ENCODE data around the gene NADK. TPM values are rescaled to one million over a fixed set of nuclear protein-coding genes. Genes with fewer than 3 reads are reported as not detected.
A peak's percentile ranks its signal among the peaks of the same experiment; 100 is the strongest.

Gene NADK
- total RNA-seq (2021): 106 to 124 TPM (median 119 TPM) in 3 replicates
- percentile 73 among the genes with signal in this experiment for Bru-seq, nascent RNA
- long read RNA-seq, experiment 1, transcript NADK-202 (12 exons, 3,098 nt): minor isoform, 14 of 385 reads
- long read RNA-seq, experiment 1, transcript NADK-201 (12 exons, 3,235 nt): major isoform, 171 of 385 reads
- long read RNA-seq, experiment 1, partial matches to known transcripts: 18 of 385 reads
- long read RNA-seq, experiment 1, other reads (novel, unspliced or antisense): 179 of 385 reads
- long read RNA-seq, experiment 2, transcript NADK-201 (12 exons, 3,235 nt): major isoform, 23 of 88 reads
- long read RNA-seq, experiment 2, partial matches to known transcripts: 12 of 88 reads
- long read RNA-seq, experiment 2, other reads (novel, unspliced or antisense): 49 of 88 reads
- long read RNA-seq, experiment 3, partial matches to known transcripts: 0 of 20 reads
- long read RNA-seq, experiment 3, other reads (novel, unspliced or antisense): 19 of 20 reads

GRCh38 chr1:1777950-1778662, at the start of gene NADK:
TSS of gene NADK (minus strand) at chr1:1778470. CDS start at chr1:1765406, 13,064 bp downstream.
- ChIA-PET POLR2A (no interaction called here), CTCF (interaction anchor here (0.7 to 2.8 kb wide), 6 partner anchors 121 to 427 kb away, joined by 3 to 24 read pairs (median 8); no protein-coding TSS in a partner anchor)
- H3K36me3 Mint-ChIP-seq: no peaks in the 10 kb centered on the region; the same call in 1 of the 2 replicates
- H3K27ac Mint-ChIP-seq: peak within 1 kb of the TSS; percentile 99
- peak within 1 kb of the TSS; percentile 81 for H3K4me3 Mint-ChIP-seq
- ATAC-seq (peak; percentile 1), DNase-seq (ENCODE audit: low spot score) (peak; percentile 64)
- H3K9me3 Mint-ChIP-seq: no peaks in the 10 kb centered on the region
- H3K4me1 Mint-ChIP-seq: peaks cover 49% of the 10 kb centered on the region
- no peaks in the 10 kb centered on the region for H3K27me3 Mint-ChIP-seq (ENCODE audit: low read depth)
- TF ChIP-seq ARID4B (CRISPR knock-in tag; IDR thresholded peaks at IDR 0.05; ENCODE audit: borderline replicate concordance) (0 out of 2 replicates have a peak, but pooled peaks have one; percentile 62), USF2 (CRISPR knock-in tag; IDR thresholded peaks at IDR 0.05) (no peak), MXD4 (CRISPR knock-in tag; IDR thresholded peaks at IDR 0.05; ENCODE audit: borderline replicate concordance) (no peak), RELA (CRISPR knock-in tag; IDR thresholded peaks at IDR 0.05; ENCODE audit: borderline replicate concordance) (no peak), ZNF281 (CRISPR knock-in tag; IDR thresholded peaks at IDR 0.05) (no peak), ZNF232 (CRISPR knock-in tag; IDR thresholded peaks at IDR 0.05) (0 out of 2 replicates have a peak, but pooled peaks have one; percentile 17), NFATC4 (CRISPR knock-in tag; IDR thresholded peaks at IDR 0.05) (no peak), ERG (CRISPR knock-in tag; IDR thresholded peaks at IDR 0.05) (no peak), TEAD1 (CRISPR knock-in tag; IDR thresholded peaks at IDR 0.05) (peak; percentile 45; the same call in 1 of the 2 replicates), ETV6 (CRISPR knock-in tag; IDR thresholded peaks at IDR 0.05) (no peak), JUN (CRISPR knock-in tag; IDR thresholded peaks at IDR 0.05) (0 out of 2 replicates have a peak, but pooled peaks have one; percentile 16), CREM (CRISPR knock-in tag; IDR thresholded peaks at IDR 0.05) (peak; percentile 35; the same call in 1 of the 2 replicates), ZBTB21 (CRISPR knock-in tag; IDR thresholded peaks at IDR 0.05; ENCODE audit: borderline replicate concordance) (no peak), SP1 (CRISPR knock-in tag; conservative IDR thresholded peaks at IDR 0.05) (peak; percentile 24; the same call in 1 of the 2 replicates), ZNF317 (CRISPR knock-in tag; IDR thresholded peaks at IDR 0.05; ENCODE audit: borderline replicate concordance, low read depth) (no peak), TP53 (CRISPR knock-in tag; IDR thresholded peaks at IDR 0.05) (0 out of 2 replicates have a peak, but pooled peaks have one; percentile 72), ZNF423 (CRISPR knock-in tag; IDR thresholded peaks at IDR 0.05) (0 out of 2 replicates have a peak, but pooled peaks have one; percentile 4), ZNF512 (CRISPR knock-in tag; IDR thresholded peaks at IDR 0.05; ENCODE audit: borderline replicate concordance) (no peak), HMGXB4 (CRISPR knock-in tag; IDR thresholded peaks at IDR 0.05) (0 out of 2 replicates have a peak, but pooled peaks have one; percentile 54), TEAD4 (CRISPR knock-in tag; IDR thresholded peaks at IDR 0.05) (no peak), NFE2L1 (CRISPR knock-in tag; IDR thresholded peaks at IDR 0.05) (no peak), TCF7 (CRISPR knock-in tag; IDR thresholded peaks at IDR 0.05; ENCODE audit: low read depth) (no peak), CBFB (CRISPR knock-in tag; IDR thresholded peaks at IDR 0.05; ENCODE audit: low read depth) (0 out of 2 replicates have a peak, but pooled peaks have one; percentile 61)
